VCaP (cell line): ENCODE data around the gene CTNNA1.

Source experiments
- H3K27ac ChIP-seq: fragments of 450-650 bp; 2 replicates; pipeline ENCODE4 v1.5.1; 2017
- CTCF ChIP-seq: fragments of 450-650 bp; conservative IDR thresholded peaks from 2 replicates; pipeline ENCODE4 v1.5.1; 2017; ENCODE audit warnings: mild to moderate bottlenecking, moderate library complexity

Gene CTNNA1

GRCh38 chr5:138878437-138879235 is 125.4 kb downstream of the CTNNA1 start:
- TF ChIP-seq CTCF, result no peak
- H3K27ac ChIP-seq, result no peak overlapping the region

GRCh38 chr5:138883211-138883610 is 130.0 kb downstream of the CTNNA1 start:
- TF ChIP-seq CTCF, result no peak
- no peak overlapping the region for H3K27ac ChIP-seq

- TF ChIP-seq CTCF, result no peak
- H3K27ac ChIP-seq, result no peak overlapping the region
Measured at GRCh38 chr5:138884094-138884493, 130.9 kb downstream of the CTNNA1 start.

GRCh38 chr5:138884554-138884953 is 131.3 kb downstream of the CTNNA1 start:
- no peak for TF ChIP-seq CTCF
- H3K27ac ChIP-seq, result no peak overlapping the region

- no peak overlapping the region for H3K27ac ChIP-seq
- no peak for TF ChIP-seq CTCF
Measured at GRCh38 chr5:138889994-138890393, 136.8 kb downstream of the CTNNA1 start.

GRCh38 chr5:138890644-138891043 is 137.4 kb downstream of the CTNNA1 start:
- no peak for TF ChIP-seq CTCF
- no peak overlapping the region for H3K27ac ChIP-seq

- TF ChIP-seq CTCF, result no peak
- H3K27ac ChIP-seq, result no peak overlapping the region
Measured at GRCh38 chr5:138895918-138896317, 142.7 kb downstream of the CTNNA1 start.
